BLaER1 (cell line): ENCODE data around the gene ZIC4.
A peak's percentile ranks its signal among the peaks of the same experiment; 100 is the strongest.

Source experiments
- H3K27ac ChIP-seq: shearing (Covaris generic); formaldehyde crosslinking; 2 replicates; pipeline ENCODE4 v1.8.1; 2022
- H3K27me3 ChIP-seq: shearing (Covaris generic); formaldehyde crosslinking; 2 replicates; pipeline ENCODE4 v1.8.1; 2022
- H3K36me3 ChIP-seq: shearing (Covaris generic); formaldehyde crosslinking; 2 replicates; pipeline ENCODE4 v1.8.1; 2022
- H3K4me1 ChIP-seq: shearing (Covaris generic); formaldehyde crosslinking; 2 replicates; pipeline ENCODE4 v1.8.1; 2022
- H3K4me2 ChIP-seq: shearing (Covaris generic); formaldehyde crosslinking; 2 replicates; pipeline ENCODE4 v1.8.1; 2022
- H3K4me3 ChIP-seq: shearing (Covaris generic); formaldehyde crosslinking; 2 replicates; pipeline ENCODE4 v1.8.1; 2022
- H3K9ac ChIP-seq: shearing (Covaris generic); formaldehyde crosslinking; 2 replicates; pipeline ENCODE4 v1.8.1; 2022
- H3K9me3 ChIP-seq: shearing (Covaris generic); formaldehyde crosslinking; 2 replicates; pipeline ENCODE4 v1.8.1; 2022
- H4K20me1 ChIP-seq: shearing (Covaris generic); formaldehyde crosslinking; 2 replicates; pipeline ENCODE4 v1.8.1; 2022
- Cebpa-rat ChIP-seq: shearing (Covaris generic); IDR thresholded peaks from 2 replicates; pipeline ENCODE4 v1.8.1; 2022

Gene ZIC4

DNA sequence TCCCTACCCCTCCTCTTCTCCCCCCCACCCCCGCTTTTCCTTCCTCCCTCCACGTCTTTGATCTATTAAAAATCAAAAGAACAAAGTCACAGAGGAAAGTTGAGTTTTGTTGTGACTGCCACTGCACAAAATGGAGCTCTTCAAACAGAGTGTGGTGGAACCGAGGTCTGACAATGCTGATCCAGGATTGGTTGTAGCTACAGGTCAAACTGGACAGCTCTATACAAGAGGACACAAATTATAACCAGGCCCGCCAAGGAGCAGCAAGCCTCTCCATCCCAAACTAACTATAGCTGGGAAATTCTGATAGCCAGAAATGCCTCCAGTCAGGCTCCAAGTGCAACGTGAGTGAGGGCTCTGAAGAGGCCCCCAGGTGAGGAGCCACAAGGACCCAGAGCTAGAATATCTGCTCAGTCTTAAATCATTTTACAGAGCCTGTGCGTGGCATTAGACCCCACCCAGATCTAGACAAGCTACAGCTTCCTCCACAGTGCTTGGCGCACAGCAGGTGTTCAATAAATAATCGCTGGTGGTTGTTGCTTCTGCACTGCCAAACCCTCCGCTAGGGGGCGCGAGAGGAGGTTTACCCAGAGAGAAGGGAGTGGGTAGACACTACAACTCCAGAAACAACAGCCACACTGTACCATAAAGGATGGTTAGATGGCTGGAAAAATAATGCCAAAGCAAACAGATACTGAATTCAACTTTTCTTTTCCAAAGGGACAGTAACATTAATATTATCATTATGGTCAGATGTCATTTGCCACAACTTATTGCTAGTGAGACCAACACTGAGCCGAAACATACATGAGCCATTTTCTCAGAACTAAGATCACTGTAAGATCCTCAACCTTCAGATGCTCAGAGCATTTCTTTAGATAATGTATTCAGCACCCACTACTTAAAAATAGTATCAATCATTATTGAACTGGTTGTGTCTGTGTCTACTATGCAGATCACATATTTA lies 44.6 kb downstream of the ZIC4 start:
- Histone ChIP-seq H3K4me3 (peak overlapping the region; percentile 24; the same call in 1 of the 2 replicates), H3K27me3 (peaks cover 42% of the 10 kb centered on the region), H3K4me2 (peak overlapping the region; percentile 70)

DNA sequence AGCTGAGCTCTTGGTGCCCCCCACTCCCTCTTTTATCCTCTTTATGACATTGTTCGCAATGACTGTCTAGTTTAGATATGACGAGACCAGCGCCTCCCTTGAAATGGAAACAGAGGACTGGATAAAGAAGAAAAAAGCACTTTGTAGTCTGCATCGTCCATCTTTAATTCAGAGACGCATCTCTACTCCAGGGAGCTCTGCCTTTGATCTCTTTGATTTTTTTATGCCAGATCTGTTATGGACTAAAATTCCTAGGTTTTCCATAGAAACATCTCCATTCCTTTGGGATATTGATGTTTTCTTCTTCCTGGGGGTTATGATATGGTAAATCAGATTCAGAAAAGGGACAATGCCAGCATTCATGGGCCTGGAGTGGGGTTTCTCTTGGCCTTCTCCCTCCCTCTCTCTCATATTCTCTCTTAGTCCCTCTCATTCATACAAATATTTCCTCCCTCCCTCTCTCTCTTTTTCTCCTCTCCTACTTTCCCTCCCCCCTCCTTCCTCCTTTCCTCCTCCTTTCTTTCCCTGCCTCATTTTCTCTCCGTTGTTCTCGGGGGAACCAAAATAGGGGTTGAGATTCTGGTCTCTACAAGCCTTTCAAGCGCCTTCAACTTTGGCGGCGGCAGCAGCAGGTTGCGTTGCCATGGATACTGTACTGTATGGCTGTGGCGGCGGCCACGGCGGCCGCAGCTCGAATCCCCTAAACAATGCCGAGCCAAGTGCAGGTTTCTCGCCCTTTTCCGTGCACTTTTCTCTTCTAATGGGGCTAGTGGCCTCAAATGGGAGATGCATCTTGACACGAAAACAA lies 45.5 kb downstream of the ZIC4 start:
- Histone ChIP-seq H3K4me2 (peak overlapping the region; percentile 70), H4K20me1 (no peaks in the 10 kb centered on the region), H3K4me1 (peaks cover 14% of the 10 kb centered on the region), H3K9me3 (peaks cover 16% of the 10 kb centered on the region), H3K27ac (no peak overlapping the region), H3K4me3 (peak overlapping the region; percentile 24; the same call in 1 of the 2 replicates), H3K27me3 (peaks cover 51% of the 10 kb centered on the region), H3K36me3 (no peaks in the 10 kb centered on the region), H3K9ac (no peak overlapping the region)
- TF ChIP-seq Cebpa-rat: no peak

More for the DNA sequence above, 44.6 kb downstream of the ZIC4 start:
- no peak overlapping the region for H3K9ac ChIP-seq
- H3K27ac ChIP-seq: no peak overlapping the region
- peaks cover 8% of the 10 kb centered on the region for H3K9me3 ChIP-seq
- no peaks in the 10 kb centered on the region for H4K20me1 ChIP-seq
- H3K4me1 ChIP-seq: peaks cover 14% of the 10 kb centered on the region
- TF ChIP-seq Cebpa-rat: no peak
- H3K36me3 ChIP-seq: no peaks in the 10 kb centered on the region

DNA sequence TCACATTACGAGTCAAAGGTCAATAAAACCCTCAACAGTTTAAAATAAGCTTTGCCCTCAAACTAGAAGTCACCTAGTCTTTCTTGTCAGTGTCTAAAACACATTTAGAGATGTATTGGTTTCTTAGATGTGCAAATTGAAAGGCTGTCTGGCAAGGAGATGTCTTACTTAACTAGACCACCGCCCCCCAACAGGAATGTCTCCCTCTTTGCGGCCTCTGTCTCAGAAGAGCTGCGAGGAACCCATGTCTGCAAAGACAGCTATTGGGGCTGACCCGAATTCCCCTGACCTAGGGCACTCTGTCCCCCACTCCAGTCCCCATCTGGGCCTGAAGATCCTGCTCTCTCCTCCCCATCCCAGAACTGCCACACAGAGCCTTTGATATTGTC lies 46.3 kb downstream of the ZIC4 start:
- Histone ChIP-seq H4K20me1 (no peaks in the 10 kb centered on the region), H3K4me1 (peaks cover 14% of the 10 kb centered on the region), H3K36me3 (no peaks in the 10 kb centered on the region), H3K4me2 (no peak overlapping the region), H3K9me3 (peaks cover 20% of the 10 kb centered on the region), H3K9ac (no peak overlapping the region), H3K4me3 (no peak overlapping the region), H3K27me3 (peaks cover 56% of the 10 kb centered on the region), H3K27ac (no peak overlapping the region)
- no peak for TF ChIP-seq Cebpa-rat

DNA sequence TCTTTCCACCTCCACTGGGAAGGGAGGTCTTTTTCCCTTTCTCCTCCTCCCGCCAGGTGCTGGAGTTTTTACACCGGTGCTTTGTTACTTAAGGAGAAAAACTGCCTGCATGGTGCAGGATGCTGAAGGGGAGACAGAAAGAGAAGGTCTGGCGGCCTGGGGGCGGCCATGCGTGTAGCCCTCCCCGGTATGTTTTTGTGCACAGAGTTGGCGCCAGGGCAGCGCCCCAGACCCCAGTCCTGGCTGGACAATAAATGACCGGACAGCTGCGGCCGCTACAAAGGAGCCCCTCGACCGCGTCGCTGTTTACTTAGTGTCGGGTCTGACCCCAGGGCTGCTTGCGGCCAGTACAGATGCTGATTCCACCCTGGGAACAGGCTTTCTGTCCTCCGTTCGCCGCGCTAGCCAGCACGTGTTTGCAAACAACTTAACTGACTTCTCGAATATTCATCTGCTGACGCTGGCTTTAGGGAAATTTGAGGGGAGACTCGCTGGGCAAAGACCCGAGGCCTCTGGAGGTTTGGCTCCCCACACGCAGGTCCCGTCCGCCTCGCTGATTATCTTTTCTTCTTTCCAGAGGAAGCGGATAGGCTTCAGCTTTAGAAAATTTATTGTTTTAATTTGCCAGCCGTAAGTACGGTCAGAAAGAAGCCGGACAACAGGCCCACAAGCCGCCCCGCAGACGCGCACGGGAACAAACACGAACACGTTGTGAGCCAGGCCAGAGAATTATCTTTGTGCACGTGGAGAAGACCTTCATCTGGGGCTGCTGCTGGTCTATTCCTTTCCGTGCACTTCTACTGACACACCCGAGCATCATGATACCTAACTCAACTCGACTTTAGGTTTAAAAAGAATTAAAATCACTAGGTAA lies 46.9 kb downstream of the ZIC4 start:
- Histone ChIP-seq H3K9ac (no peak overlapping the region), H4K20me1 (no peaks in the 10 kb centered on the region), H3K9me3 (peaks cover 22% of the 10 kb centered on the region), H3K4me1 (peaks cover 14% of the 10 kb centered on the region), H3K4me2 (no peak overlapping the region), H3K4me3 (no peak overlapping the region), H3K36me3 (no peaks in the 10 kb centered on the region), H3K27me3 (peaks cover 57% of the 10 kb centered on the region), H3K27ac (no peak overlapping the region)
- TF ChIP-seq Cebpa-rat: no peak

DNA sequence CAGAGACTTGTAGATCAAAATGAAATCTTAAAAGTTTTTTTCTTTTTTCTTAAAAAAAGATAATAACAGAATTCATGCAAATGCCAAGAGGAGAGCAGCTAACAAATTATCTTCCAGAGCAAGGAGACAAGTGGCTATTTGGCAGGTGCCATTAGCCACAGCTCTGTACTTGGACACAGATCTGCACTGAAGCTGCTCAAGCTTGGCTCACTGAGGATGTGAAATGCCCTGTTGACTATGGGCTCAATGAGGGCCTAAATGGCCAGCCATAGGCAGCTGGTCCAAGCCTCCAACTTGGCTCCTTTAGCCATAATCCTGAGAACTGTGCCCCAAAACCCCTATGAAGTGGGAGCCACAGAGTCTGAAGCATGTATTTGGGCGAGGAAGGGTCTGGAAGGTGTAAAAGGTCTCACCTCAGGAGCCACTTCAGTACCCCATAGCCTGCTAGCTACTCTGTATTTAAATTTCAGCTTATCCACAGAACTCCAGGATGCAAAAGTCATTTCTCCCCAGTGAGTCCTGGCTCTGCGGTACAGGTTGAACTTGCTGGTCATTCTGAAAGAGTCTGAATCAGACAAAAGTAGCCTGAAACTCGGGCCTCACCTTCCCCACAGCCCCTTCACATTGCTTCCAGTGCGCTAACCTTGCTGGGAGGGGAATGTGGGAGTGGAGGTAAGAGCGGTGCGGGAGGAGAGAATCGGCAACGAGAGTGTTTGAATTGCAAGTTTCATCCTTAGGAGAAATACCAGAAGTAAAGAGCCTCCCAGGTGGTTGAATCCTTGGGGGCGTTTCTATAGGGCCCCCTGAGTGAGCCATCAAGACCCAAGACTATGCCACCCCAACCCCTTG lies 48.0 kb downstream of the ZIC4 start:
- no peak for TF ChIP-seq Cebpa-rat
- H3K9ac ChIP-seq: no peak overlapping the region
- H3K36me3 ChIP-seq: no peaks in the 10 kb centered on the region
- peaks cover 22% of the 10 kb centered on the region for H3K9me3 ChIP-seq
- H3K4me1 ChIP-seq: peaks cover 14% of the 10 kb centered on the region
- no peak overlapping the region for H3K4me3 ChIP-seq
- H3K4me2 ChIP-seq: no peak overlapping the region
- H3K27ac ChIP-seq: no peak overlapping the region
- H3K27me3 ChIP-seq: peaks cover 57% of the 10 kb centered on the region
- H4K20me1 ChIP-seq: no peaks in the 10 kb centered on the region

DNA sequence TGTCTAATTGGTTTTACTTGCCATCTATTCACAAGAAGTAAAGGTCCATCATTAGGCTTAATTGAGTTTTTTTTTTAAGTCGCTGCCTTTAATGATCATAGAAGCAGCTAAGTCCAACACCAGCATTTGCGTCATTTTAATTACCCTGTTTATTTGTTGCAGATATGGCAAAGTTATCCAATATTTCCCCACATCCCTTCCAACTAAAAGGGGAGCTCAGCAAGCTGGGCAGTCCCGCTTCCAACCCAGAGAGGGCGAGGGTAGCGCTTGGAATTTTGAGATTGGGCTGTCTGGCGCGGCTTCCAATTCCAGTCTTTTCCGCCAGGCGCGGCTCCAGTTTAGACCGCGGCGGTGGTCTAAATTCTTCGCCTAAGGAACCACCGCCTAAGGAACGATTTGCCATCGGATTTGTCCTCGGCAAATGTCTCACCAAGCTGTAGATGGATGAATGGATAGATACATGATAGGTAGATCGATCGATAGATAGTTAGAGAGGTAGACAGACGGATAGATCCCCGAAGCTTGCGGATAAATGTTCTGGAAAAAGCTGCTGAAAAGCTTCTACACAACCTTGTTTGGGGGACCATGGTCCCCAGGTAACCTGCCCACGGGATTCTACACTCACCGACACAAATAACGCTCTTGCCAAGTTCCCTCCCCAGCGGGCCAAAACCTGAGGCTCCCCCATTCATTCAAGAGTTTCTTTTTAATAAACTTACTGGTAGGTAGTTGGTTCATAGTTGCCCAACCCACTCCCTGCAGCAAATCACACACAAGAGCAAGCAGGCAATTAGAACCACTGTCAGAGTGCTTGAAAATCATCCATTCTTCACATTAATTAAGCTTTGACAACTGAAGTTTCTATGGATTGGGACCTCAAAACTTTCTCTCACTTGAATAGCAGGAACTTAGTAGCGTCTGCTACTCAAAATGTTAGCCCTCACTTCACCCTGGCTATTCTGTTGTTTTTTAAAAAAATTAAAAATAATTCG lies 49.1 kb downstream of the ZIC4 start:
- no peaks in the 10 kb centered on the region for H4K20me1 ChIP-seq
- H3K9ac ChIP-seq: no peak overlapping the region
- TF ChIP-seq Cebpa-rat: no peak
- H3K4me1 ChIP-seq: peaks cover 14% of the 10 kb centered on the region
- H3K9me3 ChIP-seq: peaks cover 22% of the 10 kb centered on the region
- H3K4me3 ChIP-seq: no peak overlapping the region
- H3K27me3 ChIP-seq: peaks cover 57% of the 10 kb centered on the region
- no peak overlapping the region for H3K27ac ChIP-seq
- H3K4me2 ChIP-seq: no peak overlapping the region
- no peaks in the 10 kb centered on the region for H3K36me3 ChIP-seq

DNA sequence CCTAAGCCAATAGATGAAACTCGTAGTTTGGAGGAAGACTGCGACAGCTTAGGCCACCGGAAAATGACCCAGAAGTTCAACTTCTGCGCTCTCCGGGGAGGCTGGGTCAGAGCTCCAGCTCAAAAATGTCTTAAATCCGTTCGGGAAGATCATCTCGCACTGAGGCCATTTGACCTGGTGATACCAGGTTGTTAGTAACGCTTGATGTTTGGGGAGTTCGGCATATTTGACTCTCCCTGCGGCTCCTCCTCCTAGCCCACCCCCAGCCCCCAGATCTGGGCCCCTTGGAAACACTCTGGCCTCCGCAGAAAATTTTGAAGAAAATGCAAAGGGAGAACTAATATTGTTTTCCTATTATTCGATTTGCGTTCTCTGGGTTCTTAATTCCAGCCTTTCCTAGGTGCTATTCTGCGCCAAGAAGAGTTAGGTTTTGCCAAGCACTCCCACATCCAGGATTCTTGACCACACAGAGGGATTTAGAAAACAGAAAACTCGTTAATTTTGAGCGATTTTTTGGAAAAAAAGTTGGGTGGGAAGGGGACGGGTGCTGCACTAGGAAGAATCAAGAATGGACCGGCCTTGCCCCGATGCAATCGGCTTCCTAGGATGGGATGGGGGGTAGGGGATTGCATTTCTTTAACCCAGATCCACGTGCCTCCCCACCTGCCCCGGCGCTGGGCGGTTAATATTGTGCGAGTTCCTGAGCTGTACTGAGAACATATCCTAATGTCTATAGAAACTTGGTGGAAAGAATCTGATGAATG lies 50.0 kb downstream of the ZIC4 start:
- H3K36me3 ChIP-seq: no peaks in the 10 kb centered on the region
- H4K20me1 ChIP-seq: no peaks in the 10 kb centered on the region
- no peak overlapping the region for H3K4me2 ChIP-seq
- H3K9me3 ChIP-seq: peaks cover 22% of the 10 kb centered on the region
- no peak for TF ChIP-seq Cebpa-rat
- H3K27ac ChIP-seq: no peak overlapping the region
- peaks cover 8% of the 10 kb centered on the region for H3K4me1 ChIP-seq
- H3K4me3 ChIP-seq: no peak overlapping the region
- peaks cover 57% of the 10 kb centered on the region for H3K27me3 ChIP-seq
- no peak overlapping the region for H3K9ac ChIP-seq
